Measurements from ENCODE around the gene CIDEA.

CIDEA gene

GRCh38 chr18:12321333-12321732 is 67.2 kb downstream of the CIDEA start:
- Histone ChIP-seq H3K9me3 (ENCODE audit: insufficient read depth, low read length) (no peaks in the 10 kb centered on the region), H3K79me2 (ENCODE audit: insufficient read depth, low read length) (no peaks in the 10 kb centered on the region), H3K9ac (ENCODE audit: low read length) (no peak overlapping the region), H3K9me2 (replicated peaks; ENCODE audit: insufficient read depth, low read length) (no peaks in the 10 kb centered on the region), H3F3A (ENCODE audit: insufficient read depth) (no peaks in the 10 kb centered on the region), H3K27me3 (ENCODE audit: low read length) (no peaks in the 10 kb centered on the region), H3K36me3 (ENCODE audit: low read length) (no peaks in the 10 kb centered on the region; the same call in 1 of the 2 replicates), H3K4me2 (ENCODE audit: low read depth, low read length, poor library complexity, severe bottlenecking) (no peak overlapping the region), H2AFZ (ENCODE audit: low read depth, low read length, severe bottlenecking) (no peak overlapping the region), H3K27ac (ENCODE audit: low read depth, low read length) (no peak overlapping the region), H3K4me3 (ENCODE audit: insufficient read depth, low read length, poor library complexity, severe bottlenecking) (no peak overlapping the region), H4K20me1 (ENCODE audit: low read depth, low read length) (no peaks in the 10 kb centered on the region)
- TF ChIP-seq CTCF (IDR thresholded peaks at IDR 0.05; ENCODE audit: insufficient read depth, low read length, poor library complexity, severe bottlenecking) (no peak), EZH2phosphoT487 (conservative IDR thresholded peaks at IDR 0.05; ENCODE audit: low read length) (no peak)

- Histone ChIP-seq H3K4me3 (ENCODE audit: insufficient read depth, low read length, poor library complexity, severe bottlenecking) (no peak overlapping the region), H3K27me3 (ENCODE audit: low read length) (no peaks in the 10 kb centered on the region), H3K9ac (ENCODE audit: low read length) (no peak overlapping the region), H3K79me2 (ENCODE audit: insufficient read depth, low read length) (no peaks in the 10 kb centered on the region), H4K20me1 (ENCODE audit: low read depth, low read length) (no peaks in the 10 kb centered on the region), H3K27ac (ENCODE audit: low read depth, low read length) (no peak overlapping the region), H2AFZ (ENCODE audit: low read depth, low read length, severe bottlenecking) (no peak overlapping the region), H3K4me2 (ENCODE audit: low read depth, low read length, poor library complexity, severe bottlenecking) (no peak overlapping the region), H3K9me2 (replicated peaks; ENCODE audit: insufficient read depth, low read length) (no peaks in the 10 kb centered on the region), H3F3A (ENCODE audit: insufficient read depth) (no peaks in the 10 kb centered on the region), H3K9me3 (ENCODE audit: insufficient read depth, low read length) (no peaks in the 10 kb centered on the region), H3K36me3 (ENCODE audit: low read length) (no peaks in the 10 kb centered on the region; the same call in 1 of the 2 replicates)
- TF ChIP-seq CTCF (IDR thresholded peaks at IDR 0.05; ENCODE audit: insufficient read depth, low read length, poor library complexity, severe bottlenecking) (no peak), EZH2phosphoT487 (conservative IDR thresholded peaks at IDR 0.05; ENCODE audit: low read length) (no peak)
These were observed 71.0 kb downstream of the CIDEA start for GRCh38 chr18:12324991-12325725.

- no peaks in the 10 kb centered on the region for H3K9me2 ChIP-seq (replicated peaks; ENCODE audit: insufficient read depth, low read length)
- no peak overlapping the region for H3K27ac ChIP-seq (ENCODE audit: low read depth, low read length)
- H3K4me2 ChIP-seq (ENCODE audit: low read depth, low read length, poor library complexity, severe bottlenecking) = no peak overlapping the region
- no peaks in the 10 kb centered on the region for H3K79me2 ChIP-seq (ENCODE audit: insufficient read depth, low read length)
- H2AFZ ChIP-seq (ENCODE audit: low read depth, low read length, severe bottlenecking) = no peak overlapping the region
- no peak overlapping the region for H3K4me3 ChIP-seq (ENCODE audit: insufficient read depth, low read length, poor library complexity, severe bottlenecking)
- H3K36me3 ChIP-seq (ENCODE audit: low read length) = no peaks in the 10 kb centered on the region; the same call in 1 of the 2 replicates
- no peak overlapping the region for H3K9ac ChIP-seq (ENCODE audit: low read length)
- no peaks in the 10 kb centered on the region for H3K9me3 ChIP-seq (ENCODE audit: insufficient read depth, low read length)
- no peaks in the 10 kb centered on the region for H3F3A ChIP-seq (ENCODE audit: insufficient read depth)
- H4K20me1 ChIP-seq (ENCODE audit: low read depth, low read length) = no peaks in the 10 kb centered on the region
- no peaks in the 10 kb centered on the region for H3K27me3 ChIP-seq (ENCODE audit: low read length)
- TF ChIP-seq EZH2phosphoT487 (conservative IDR thresholded peaks at IDR 0.05; ENCODE audit: low read length) (no peak), CTCF (IDR thresholded peaks at IDR 0.05; ENCODE audit: insufficient read depth, low read length, poor library complexity, severe bottlenecking) (no peak)
These were observed 71.6 kb downstream of the CIDEA start for GRCh38 chr18:12325726-12326245.

Measured in SU-DHL-6 (cell line).